Muscle layer of colon (tissue), 2 donors: ENCODE results near the gene LOXL1.

ENCODE experiments used
- H3K27ac ChIP-seq: one replicate; pipeline ENCODE4 v1.7.0; 2013; ENCODE audit warnings: low read depth, mild to moderate bottlenecking, low read length, moderate library complexity
- H3K27me3 ChIP-seq, 2 donors: one replicate each; pipeline ENCODE4 v1.7.0; 2013; ENCODE audit warnings: low read length in 2 of 2, mild to moderate bottlenecking in 2 of 2; ENCODE audit not compliant: insufficient read depth in 2 of 2, control insufficient read depth in 1 of 2
- H3K36me3 ChIP-seq: one replicate; pipeline ENCODE4 v1.7.0; 2013; ENCODE audit warnings: mild to moderate bottlenecking, low read length; ENCODE audit not compliant: insufficient read depth
- H3K4me1 ChIP-seq: one replicate; pipeline ENCODE4 v1.7.0; 2013; ENCODE audit warnings: mild to moderate bottlenecking, low read length; ENCODE audit not compliant: insufficient read depth
- H3K4me3 ChIP-seq, 2 donors: one replicate each; pipeline ENCODE4 v1.7.0; 2013; ENCODE audit warnings: low read length in 2 of 2, low read depth in 1 of 2, mild to moderate bottlenecking in 1 of 2, moderate library complexity in 1 of 2
- H3K9ac ChIP-seq: one replicate; pipeline ENCODE4 v1.7.0; 2013; ENCODE audit warnings: low read length
- H3K9me3 ChIP-seq: one replicate; pipeline ENCODE4 v1.7.0; 2013; ENCODE audit warnings: mild to moderate bottlenecking, low read length
- donor health status: abdominal sarcoma.
- donor health status: Adenocarcinoma of cecum.

The LOXL1 gene

DNA sequence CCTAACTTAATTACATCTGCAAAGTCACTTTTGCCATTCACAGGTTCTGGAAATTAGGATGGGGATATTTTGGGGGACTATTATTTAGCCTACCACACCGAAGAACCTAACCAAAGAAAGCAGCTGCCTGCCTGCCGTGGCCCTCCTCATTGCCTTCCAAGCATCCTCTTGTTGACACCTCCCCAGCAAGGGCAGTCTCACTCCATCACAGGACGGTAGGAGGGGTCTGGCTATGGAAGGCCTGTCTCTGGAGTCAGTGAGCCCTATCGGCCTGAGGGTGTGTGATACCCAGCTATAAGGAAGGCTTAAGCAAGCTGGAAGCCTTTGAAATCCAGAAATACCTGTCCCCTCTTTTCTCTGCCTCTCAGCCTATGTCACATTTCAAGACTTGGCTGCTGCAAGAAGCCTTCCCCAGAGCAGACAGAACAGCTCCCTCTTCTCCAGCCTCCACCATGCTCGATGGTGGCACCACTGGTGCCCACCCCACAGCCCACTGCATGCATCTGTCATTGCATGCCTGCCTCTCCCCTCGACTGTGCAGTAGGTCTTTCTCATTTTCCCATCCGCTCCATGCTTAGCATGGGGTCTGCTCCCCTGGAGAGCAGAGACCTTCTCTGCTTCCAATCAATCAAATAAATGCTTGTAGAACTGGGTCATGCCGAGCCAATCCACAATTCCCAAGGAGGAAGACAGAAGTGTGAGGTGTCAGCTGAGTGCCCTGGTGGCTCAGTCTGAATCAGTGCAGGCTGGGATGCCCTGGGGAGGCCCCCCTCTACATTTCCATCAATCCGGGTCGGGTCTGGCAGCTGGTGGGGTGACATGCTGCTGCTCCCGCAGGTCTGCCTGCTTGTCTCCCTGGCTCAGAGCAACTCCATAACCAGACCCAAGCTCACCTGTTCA is 23.9 kb upstream of the LOXL1 start:
- Histone ChIP-seq H3K27ac (no peak overlapping the region), H3K9ac (no peak overlapping the region), H3K36me3 (no peaks in the 10 kb centered on the region), H3K4me1 (no peaks in the 10 kb centered on the region), H3K27me3 (no peaks in the 10 kb centered on the region), H3K4me3 (no peak overlapping the region), H3K9me3 (no peaks in the 10 kb centered on the region)

DNA sequence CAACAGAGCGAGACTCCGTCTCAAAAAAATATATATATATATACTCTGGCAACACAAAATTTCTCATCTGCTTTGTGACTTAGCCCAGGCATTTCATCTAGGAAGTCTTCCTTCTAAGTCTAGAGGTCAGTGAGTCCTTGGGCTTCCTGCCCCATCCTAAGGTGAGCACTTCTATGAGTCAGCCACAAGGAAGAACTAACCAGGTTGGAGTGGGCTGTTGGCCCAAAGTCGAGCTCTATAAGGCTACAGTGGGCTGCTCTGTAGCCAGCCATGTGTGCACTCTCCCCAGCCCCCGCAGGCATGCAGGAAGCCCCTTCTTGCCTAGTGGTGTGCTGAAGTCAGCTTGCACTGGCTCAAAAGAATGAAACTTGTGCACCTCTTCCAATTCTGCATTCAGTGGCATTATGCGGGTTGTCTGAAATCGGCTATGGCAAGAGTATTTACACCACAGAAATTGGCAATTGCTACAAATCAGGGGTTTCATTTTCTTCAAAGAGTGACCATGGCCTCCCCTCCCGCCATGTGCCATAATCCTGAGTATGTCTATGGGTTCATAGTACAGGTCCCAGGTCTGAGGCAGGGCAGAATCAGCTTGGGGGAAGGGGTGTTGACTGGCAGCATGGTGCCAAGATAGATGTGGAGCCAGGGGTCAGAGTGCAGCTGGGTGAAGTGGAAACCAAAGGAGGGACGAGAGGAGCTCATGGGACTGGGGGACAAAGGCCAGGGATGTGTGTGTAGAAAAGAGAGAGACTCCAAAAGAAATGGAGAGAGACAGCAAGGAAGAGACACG is 22.0 kb upstream of the LOXL1 start:
- Histone ChIP-seq H3K4me3 (no peak overlapping the region), H3K36me3 (no peaks in the 10 kb centered on the region), H3K27ac (no peak overlapping the region), H3K9me3 (no peaks in the 10 kb centered on the region), H3K9ac (no peak overlapping the region), H3K27me3 (no peaks in the 10 kb centered on the region), H3K4me1 (peaks cover 4% of the 10 kb centered on the region)

DNA sequence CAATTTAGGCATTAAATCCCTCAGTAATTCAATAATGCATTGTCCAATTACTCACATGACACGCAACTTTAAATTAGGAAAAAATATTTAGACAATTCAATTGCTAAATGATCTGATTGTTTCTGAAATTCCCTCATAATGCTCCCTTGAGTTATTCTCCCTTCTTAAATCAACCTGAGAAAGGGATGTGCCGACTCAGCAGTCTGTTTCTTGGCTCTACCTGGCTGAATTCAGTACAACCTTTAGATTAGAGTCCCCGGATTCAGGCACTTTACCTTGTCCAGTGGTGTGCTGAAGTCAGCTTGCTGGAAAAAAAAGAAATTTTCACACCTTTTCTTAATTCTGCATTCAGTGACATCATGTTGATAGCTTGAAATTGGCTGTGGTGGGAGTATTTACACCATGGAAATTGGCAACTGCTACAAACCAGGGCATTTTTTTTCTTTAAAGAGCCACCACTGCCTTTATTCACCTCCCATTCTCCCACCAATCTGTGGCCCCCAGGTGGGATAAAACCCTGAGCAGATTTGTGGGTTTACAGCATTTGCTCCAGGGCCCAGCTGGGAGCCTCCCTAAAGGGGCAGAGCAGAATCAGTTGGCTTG is 20.9 kb upstream of the LOXL1 start:
- H3K27me3 ChIP-seq: no peaks in the 10 kb centered on the region

DNA sequence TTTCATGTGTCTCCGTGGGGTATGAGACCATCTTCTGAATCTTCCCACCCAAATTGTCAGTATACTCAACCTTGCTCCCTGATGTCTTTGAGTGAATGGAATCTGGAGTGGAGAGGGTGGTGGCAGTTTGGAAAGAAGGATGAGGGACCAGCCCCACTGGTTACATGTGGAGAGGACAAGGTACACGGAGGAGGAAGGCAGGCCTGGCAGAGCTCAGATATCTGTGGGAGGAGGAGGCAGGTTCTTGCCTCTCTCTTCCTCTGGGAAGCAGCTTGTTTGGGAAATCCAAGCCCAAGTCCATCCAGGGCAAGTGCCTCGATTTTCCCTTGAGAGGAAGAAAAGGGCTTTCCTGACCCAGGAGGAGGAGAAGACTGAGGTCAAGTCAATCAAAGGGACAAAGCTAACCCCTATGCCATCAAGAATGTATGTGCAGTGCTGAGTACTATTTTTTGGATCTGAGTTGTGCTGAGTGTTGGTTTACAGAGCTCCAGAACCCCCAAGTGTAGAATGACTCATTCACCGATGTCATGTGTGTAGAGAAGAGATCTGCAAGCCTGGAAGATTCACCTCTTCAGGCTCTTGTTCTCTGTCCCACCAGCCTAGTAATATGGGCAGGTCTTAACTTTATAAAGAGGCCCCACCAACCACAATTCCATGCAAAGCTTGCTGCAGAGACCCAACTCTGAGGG is 19.8 kb upstream of the LOXL1 start:
- peaks cover 4% of the 10 kb centered on the region for H3K4me1 ChIP-seq
- no peaks in the 10 kb centered on the region for H3K9me3 ChIP-seq
- no peaks in the 10 kb centered on the region for H3K36me3 ChIP-seq
- no peak overlapping the region for H3K4me3 ChIP-seq
- H3K9ac ChIP-seq: no peak overlapping the region
- no peaks in the 10 kb centered on the region for H3K27me3 ChIP-seq
- no peak overlapping the region for H3K27ac ChIP-seq

More for the DNA sequence above, 20.9 kb upstream of the LOXL1 start:
- H3K36me3 ChIP-seq: no peaks in the 10 kb centered on the region
- H3K9ac ChIP-seq: no peak overlapping the region
- H3K27ac ChIP-seq: no peak overlapping the region
- peaks cover 4% of the 10 kb centered on the region for H3K4me1 ChIP-seq
- H3K4me3 ChIP-seq: no peak overlapping the region
- H3K9me3 ChIP-seq: no peaks in the 10 kb centered on the region

DNA sequence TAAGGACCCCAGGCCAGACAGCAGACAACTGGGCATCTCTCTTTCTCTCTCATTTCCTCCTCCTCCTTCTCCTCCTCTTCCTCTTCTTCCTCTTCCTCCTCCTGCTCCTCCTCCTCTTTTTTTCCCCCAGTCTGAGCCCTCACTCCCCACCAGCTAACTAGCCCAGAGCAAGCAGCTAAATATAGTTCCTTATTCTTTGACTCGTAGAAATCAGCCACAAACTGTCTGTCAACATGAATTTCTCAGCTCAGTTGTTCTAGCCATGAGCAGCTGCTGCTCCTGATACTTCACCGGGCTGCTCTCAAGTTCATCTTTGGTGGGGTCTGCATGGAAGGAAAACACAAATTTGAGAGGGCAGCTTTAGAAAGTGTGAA is 19.2 kb upstream of the LOXL1 start:
- H3K9ac ChIP-seq: no peak overlapping the region

DNA sequence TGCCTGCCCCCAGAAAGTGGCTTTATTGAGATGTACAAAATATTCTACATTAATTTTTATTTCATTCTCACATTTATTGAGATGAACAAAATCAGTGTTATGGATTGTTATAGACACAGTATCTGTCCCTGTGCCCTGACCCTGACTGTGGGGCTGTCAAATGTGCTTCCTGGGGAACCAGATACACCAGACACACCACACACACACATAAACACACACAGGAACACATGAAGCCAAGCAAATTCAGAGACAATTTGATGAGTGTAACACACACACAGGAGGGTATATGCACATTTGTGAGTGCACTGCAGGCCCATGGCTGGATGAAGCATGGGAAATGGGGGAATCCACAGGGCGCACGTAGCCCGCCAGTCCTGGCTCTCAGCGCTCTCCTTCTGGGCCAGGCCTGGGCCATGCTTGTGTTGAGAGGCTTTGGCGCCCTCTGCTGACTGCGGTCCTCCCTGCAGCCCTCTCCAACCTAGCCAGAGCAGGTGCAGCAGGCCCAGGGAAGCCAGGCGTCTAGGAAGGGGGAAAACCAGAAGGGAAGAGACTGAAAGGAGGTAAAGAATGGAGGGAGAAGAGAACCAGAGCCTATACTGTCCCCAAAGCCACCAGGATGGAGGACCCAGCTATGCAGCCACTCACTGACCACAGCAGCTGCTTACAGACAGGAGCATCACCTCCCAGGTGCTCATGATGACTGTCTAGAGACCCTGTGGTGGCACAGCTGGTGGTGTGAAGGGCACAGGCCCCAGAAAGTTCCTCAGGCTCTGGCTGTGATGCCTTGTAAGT is 18.0 kb upstream of the LOXL1 start:
- Histone ChIP-seq H3K9me3 (no peaks in the 10 kb centered on the region), H3K27me3 (no peaks in the 10 kb centered on the region), H3K9ac (no peak overlapping the region), H3K27ac (no peak overlapping the region), H3K4me3 (no peak overlapping the region), H3K4me1 (peaks cover 4% of the 10 kb centered on the region), H3K36me3 (no peaks in the 10 kb centered on the region)

More for the DNA sequence above, 19.2 kb upstream of the LOXL1 start:
- Histone ChIP-seq H3K27me3 (no peaks in the 10 kb centered on the region), H3K27ac (no peak overlapping the region), H3K9me3 (no peaks in the 10 kb centered on the region), H3K4me1 (peaks cover 4% of the 10 kb centered on the region), H3K36me3 (no peaks in the 10 kb centered on the region), H3K4me3 (no peak overlapping the region)

DNA sequence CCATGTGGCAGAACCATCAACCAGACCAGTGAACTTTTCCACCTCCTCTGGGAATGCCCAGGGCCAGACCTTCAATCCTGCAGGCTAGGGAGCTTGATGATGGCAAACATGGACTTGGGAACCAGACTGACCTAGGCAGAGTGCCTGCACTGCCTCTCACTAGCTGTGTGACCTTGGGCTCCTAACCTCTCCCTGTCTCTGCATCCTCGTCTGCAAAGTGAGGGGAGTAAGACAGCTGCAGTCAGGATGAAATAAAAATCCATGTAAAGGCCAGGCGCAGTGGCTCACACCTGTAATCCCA is 17.5 kb upstream of the LOXL1 start:
- Histone ChIP-seq H3K9ac (no peak overlapping the region), H3K27ac (no peak overlapping the region), H3K4me3 (no peak overlapping the region), H3K36me3 (no peaks in the 10 kb centered on the region), H3K4me1 (peaks cover 4% of the 10 kb centered on the region), H3K9me3 (no peaks in the 10 kb centered on the region), H3K27me3 (no peaks in the 10 kb centered on the region)

DNA sequence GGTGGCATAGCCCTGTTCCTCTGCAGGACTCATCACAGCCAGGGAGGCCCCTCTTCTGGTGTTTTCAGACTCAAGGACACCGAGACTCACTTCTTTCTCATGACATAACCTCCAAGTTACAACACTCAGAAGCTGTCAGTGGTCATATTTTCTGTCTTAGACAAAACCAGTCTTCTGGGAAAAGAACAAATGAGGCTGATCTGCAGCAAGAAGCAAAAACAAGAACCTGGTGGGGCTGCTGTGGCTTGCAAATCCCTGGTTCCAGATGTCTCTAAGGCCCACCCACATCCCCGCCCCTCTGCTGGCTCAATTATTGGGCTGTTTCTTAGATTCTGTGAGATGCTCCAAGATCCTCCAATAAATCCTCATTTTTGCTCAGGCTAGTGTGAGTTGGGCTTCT is 16.6 kb upstream of the LOXL1 start:
- Histone ChIP-seq H3K36me3 (no peaks in the 10 kb centered on the region), H3K27ac (no peak overlapping the region), H3K9ac (no peak overlapping the region), H3K4me1 (peaks cover 4% of the 10 kb centered on the region), H3K4me3 (no peak overlapping the region), H3K27me3 (no peaks in the 10 kb centered on the region), H3K9me3 (no peaks in the 10 kb centered on the region)

DNA sequence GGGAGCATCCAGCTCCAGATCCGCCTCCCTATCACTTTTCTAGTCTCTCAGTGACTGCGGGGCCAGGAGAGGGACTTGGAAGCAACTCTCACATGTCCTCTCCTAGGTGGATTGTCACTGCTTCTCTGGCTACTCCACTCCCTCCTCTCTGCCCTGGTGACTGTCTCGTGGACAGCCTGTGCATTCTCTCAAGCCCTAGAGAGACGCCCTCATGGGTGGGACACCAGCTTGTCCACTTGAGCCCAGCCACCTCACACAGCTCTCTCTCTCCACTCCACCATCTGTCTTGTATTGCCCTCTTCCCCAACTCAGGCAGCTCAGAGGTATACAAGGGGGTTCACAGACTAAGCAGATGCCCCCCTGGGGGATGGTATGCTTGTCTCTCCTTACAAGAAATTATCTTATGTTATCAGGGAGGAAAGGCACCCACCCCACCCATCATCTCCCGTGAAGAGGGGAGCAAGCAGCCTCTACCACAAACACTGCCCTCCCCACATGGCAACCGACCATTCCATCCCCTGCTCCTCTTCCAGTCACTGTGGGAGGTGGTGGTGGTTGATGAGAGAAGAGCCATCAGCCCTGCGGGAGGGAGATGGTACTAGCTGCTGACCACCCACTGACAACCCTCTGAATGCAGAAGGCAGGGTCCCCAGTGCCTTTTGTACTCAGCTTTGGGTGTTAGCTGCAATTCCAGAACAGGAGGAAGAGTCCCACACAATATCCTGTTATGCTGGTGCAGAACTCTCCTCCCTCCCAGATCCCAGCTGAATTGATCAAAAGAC is 15.5 kb upstream of the LOXL1 start:
- Histone ChIP-seq H3K36me3 (no peaks in the 10 kb centered on the region), H3K4me1 (peaks cover 4% of the 10 kb centered on the region), H3K9me3 (no peaks in the 10 kb centered on the region), H3K4me3 (no peak overlapping the region), H3K27me3 (no peaks in the 10 kb centered on the region), H3K27ac (no peak overlapping the region), H3K9ac (no peak overlapping the region)

DNA sequence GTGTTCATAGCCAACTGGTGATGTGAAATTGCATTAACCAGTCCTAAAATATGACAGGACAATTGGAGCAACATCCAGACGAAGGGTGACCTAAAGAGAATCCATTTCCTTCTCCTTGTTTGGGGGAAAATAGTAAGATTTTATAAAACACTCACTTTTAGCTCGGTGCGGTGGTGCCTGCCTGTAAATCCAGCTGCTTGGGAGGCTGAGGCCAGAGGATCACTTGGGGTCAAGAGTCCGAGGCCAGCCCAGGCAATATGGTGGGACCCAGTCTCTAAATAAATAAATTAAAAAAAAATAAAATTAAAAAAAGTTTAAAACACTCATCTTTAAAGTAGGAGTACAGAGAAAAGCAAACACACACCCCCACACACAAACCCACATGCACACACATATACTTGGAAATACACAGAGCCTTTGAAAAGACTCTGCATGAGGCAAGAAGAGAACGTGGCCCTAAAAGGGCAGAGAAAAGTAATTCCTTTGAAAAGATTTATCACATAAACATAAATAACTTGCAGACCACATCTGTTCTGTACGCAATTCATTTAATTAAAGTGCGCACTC is 14.1 kb upstream of the LOXL1 start:
- peaks cover 4% of the 10 kb centered on the region for H3K4me1 ChIP-seq
- no peaks in the 10 kb centered on the region for H3K9me3 ChIP-seq
- no peak overlapping the region for H3K27ac ChIP-seq
- no peak overlapping the region for H3K4me3 ChIP-seq
- no peaks in the 10 kb centered on the region for H3K36me3 ChIP-seq
- no peaks in the 10 kb centered on the region for H3K27me3 ChIP-seq
- no peak overlapping the region for H3K9ac ChIP-seq
